Brain pericyte (primary cell): ENCODE measurements around the gene LDAH.

Experiments
- DNase-seq: peaks from one replicate; pipeline ENCODE4 v3.0.0-alpha.2; 2012; ENCODE audit warnings: low read depth, low spot score

The LDAH gene

GRCh38 chr2:20652673-20653575, 170.0 kb downstream of the LDAH start:
- DNase-seq = no peak

- DNase-seq = no peak
Observed at GRCh38 chr2:20652141-20652540, 170.8 kb downstream of the LDAH start.

- DNase-seq = no peak
Observed at GRCh38 chr2:20651731-20652099, 171.2 kb downstream of the LDAH start.

- DNase-seq = no peak
Observed at GRCh38 chr2:20650877-20651730, 171.8 kb downstream of the LDAH start, which contains the start of gene HS1BP3. Gene HS1BP3 (minus strand): TSS chr2:20651098. CDS start chr2:20651063, 35 bp downstream.

GRCh38 chr2:20650393-20650876, 172.5 kb downstream of the LDAH start:
- DNase-seq = no peak

GRCh38 chr2:20649976-20650375, 172.9 kb downstream of the LDAH start:
- DNase-seq = no peak

GRCh38 chr2:20649576-20649975, 173.3 kb downstream of the LDAH start:
- no peak for DNase-seq

GRCh38 chr2:20648831-20649230, 174.1 kb downstream of the LDAH start:
- no peak for DNase-seq

GRCh38 chr2:20648206-20648605, 174.7 kb downstream of the LDAH start:
- no peak for DNase-seq

GRCh38 chr2:20647738-20648137, 175.2 kb downstream of the LDAH start:
- no peak for DNase-seq

GRCh38 chr2:20647211-20647610, 175.7 kb downstream of the LDAH start:
- DNase-seq = no peak

- no peak for DNase-seq
Observed at GRCh38 chr2:20646446-20646845, 176.5 kb downstream of the LDAH start.

GRCh38 chr2:20645761-20646160, 177.1 kb downstream of the LDAH start:
- no peak for DNase-seq

GRCh38 chr2:20645301-20645701, 177.6 kb downstream of the LDAH start:
- no peak for DNase-seq

- DNase-seq = no peak
Observed at GRCh38 chr2:20643826-20644225, 179.1 kb downstream of the LDAH start.

GRCh38 chr2:20643060-20643459, 179.8 kb downstream of the LDAH start:
- DNase-seq = no peak

GRCh38 chr2:20642055-20642971, 180.6 kb downstream of the LDAH start:
- DNase-seq = no peak

GRCh38 chr2:20641123-20641985, 181.5 kb downstream of the LDAH start:
- DNase-seq = no peak

GRCh38 chr2:20640411-20641122, 182.3 kb downstream of the LDAH start:
- no peak for DNase-seq
